ENCODE data around the gene MS4A4A. TPM values are rescaled to one million over a fixed set of nuclear protein-coding genes. Genes with fewer than 3 reads are reported as not detected.

Gene MS4A4A
- total and polyA plus RNA-seq, 10 of the 15 experiments (the other 5 are each of a cell fraction or from before 2014, with no cell fraction given): 0.10 to 2.4 (median 0.68) TPM

- TF ChIP-seq CUX1 (IDR thresholded peaks at IDR 0.05; ENCODE audit: insufficient replicate concordance, low read depth, low read length): no peak
- no peak for TF ChIP-seq TCF12 (IDR thresholded peaks at IDR 0.05; ENCODE audit: low read depth, low read length)
- TF ChIP-seq TARDBP (IDR thresholded peaks at IDR 0.05; ENCODE audit: borderline replicate concordance): no peak
- no peak for TF ChIP-seq ASH2L (IDR thresholded peaks at IDR 0.05; ENCODE audit: borderline replicate concordance, low read depth)
- TF ChIP-seq HCFC1 (IDR thresholded peaks at IDR 0.05; ENCODE audit: low read length): no peak
- no peak for TF ChIP-seq EGR1 (IDR thresholded peaks at IDR 0.05; ENCODE audit: borderline replicate concordance in 1 of 2, low read depth in 2 of 2, low read length in 2 of 2)
- no peak for TF ChIP-seq EP300 (IDR thresholded peaks at IDR 0.05; ENCODE audit: borderline replicate concordance in 1 of 2, control insufficient read depth in 1 of 2, low read depth in 2 of 2, low read length in 2 of 2)
- no peak for TF ChIP-seq GABPA (IDR thresholded peaks at IDR 0.05; ENCODE audit: low read depth)
- no peak for TF ChIP-seq ZNF687 (IDR thresholded peaks at IDR 0.05)
- TF ChIP-seq ATF2 (IDR thresholded peaks at IDR 0.05; ENCODE audit: low read length): no peak
- TF ChIP-seq PRDM15 (CRISPR knock-in tag; IDR thresholded peaks at IDR 0.05): no peak
Measured at GRCh38 chr11:60235321-60235720, 45.1 kb upstream of the MS4A4A start (continued).

Measured in GM12878 (cell line).